ENCODE data around the gene PTPN3. TPM values are rescaled to one million over a fixed set of nuclear protein-coding genes. Genes with fewer than 3 reads are reported as not detected.

PTPN3 gene
- total and polyA plus RNA-seq, 2 experiments from 2014 or later: 1.4 to 2.6 TPM

GRCh38 chr9:109536859-109537258, 38.8 kb upstream of the PTPN3 start (continued):
- TF ChIP-seq ZNF462 (CRISPR knock-in tag; IDR thresholded peaks at IDR 0.05) (no peak), JUNB (IDR thresholded peaks at IDR 0.05; ENCODE audit: unreplicated experiment) (no peak)

GRCh38 chr9:109535365-109535764, 37.3 kb upstream of the PTPN3 start:
- Mint-ChIP-seq H3K27ac (no peak overlapping the region), H3K4me3 (no peak overlapping the region), H3K27me3 (ENCODE audit: insufficient read depth, low read depth, poor library complexity) (peaks cover 2% of the 10 kb centered on the region), H3K9me3 (no peaks in the 10 kb centered on the region), H3K4me1 (no peaks in the 10 kb centered on the region), H3K36me3 (ENCODE audit: low read depth) (no peaks in the 10 kb centered on the region)
- 0 out of 2 replicates have a peak overlapping the region, but pooled peaks have one; percentile 15 for H2AFZ ChIP-seq
- no peaks in the 10 kb centered on the region for H3K9me2 ChIP-seq (ENCODE audit: insufficient read depth)
- no peak overlapping the region for H3K4me2 ChIP-seq
- ATAC-seq: no peak
- H3K27me3 ChIP-seq (ENCODE audit: insufficient read depth): no peaks in the 10 kb centered on the region
- H3K27ac ChIP-seq (ENCODE audit: low read depth): no peak overlapping the region
- DNase-seq (ENCODE audit: low spot score): no peak
- H3K4me3 ChIP-seq: no peak overlapping the region
- no peaks in the 10 kb centered on the region for H3F3A ChIP-seq (replicated peaks; ENCODE audit: low read depth)
- no peaks in the 10 kb centered on the region for H3K36me3 ChIP-seq (ENCODE audit: insufficient read depth)
- H4K20me1 ChIP-seq (replicated peaks; ENCODE audit: insufficient read depth): no peaks in the 10 kb centered on the region
- H3K79me2 ChIP-seq (replicated peaks; ENCODE audit: insufficient read depth): no peaks in the 10 kb centered on the region
- no peaks in the 10 kb centered on the region for H3K4me1 ChIP-seq (ENCODE audit: insufficient read depth)
- TF ChIP-seq ZNF114 (CRISPR knock-in tag; IDR thresholded peaks at IDR 0.05) (no peak), ETS1 (IDR thresholded peaks at IDR 0.05) (no peak), CTCF (conservative IDR thresholded peaks at IDR 0.05; ENCODE audit: low read depth in 2 of 2) (no peak), CREB1 (CRISPR knock-in tag; IDR thresholded peaks at IDR 0.05; ENCODE audit: low read depth) (no peak), NANOG (IDR thresholded peaks at IDR 0.05; ENCODE audit: borderline replicate concordance) (no peak), ZNF462 (CRISPR knock-in tag; IDR thresholded peaks at IDR 0.05) (no peak)
